ENCODE data around the gene HHAT.

DNA sequence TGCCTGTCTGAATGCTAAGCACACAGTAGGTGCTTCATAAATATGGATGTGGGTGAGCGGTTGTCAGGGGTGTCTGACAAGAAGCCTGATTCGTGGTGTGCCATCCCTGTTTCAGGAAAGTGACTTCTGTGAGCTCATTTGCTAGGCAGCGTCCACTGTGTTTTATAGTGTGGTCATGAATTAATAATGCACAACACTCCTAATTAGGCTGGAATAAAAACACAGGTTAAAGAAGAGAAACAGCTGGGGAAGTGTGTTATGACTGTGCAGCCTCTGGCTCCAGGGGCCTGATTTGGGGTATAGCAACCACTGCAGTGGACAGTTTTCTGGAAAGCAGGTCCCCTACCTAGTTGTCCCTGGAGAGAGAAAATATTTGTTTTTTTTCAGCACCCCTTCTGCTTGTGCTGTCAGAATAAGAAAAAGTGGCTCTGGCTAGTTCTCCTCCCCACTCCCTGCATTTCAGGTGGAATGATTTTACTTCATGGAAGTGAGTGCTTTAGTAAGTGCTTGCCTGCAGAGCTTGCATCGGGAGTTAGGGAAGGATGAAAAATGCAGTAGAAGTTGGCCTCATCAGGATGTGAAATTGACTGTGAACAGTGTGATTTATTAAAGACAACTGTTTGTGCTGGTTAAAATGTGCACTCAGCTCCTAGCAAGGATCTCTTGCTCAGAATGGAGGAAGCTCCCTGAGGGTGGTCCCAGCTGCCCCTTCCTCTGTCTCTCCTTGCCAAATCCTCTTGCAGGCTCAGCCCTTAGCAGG is 333.8 kb downstream of the HHAT start:
- TF ChIP-seq POLR2AphosphoS5 (IDR thresholded peaks at IDR 0.05) (no peak), POLR2A (IDR thresholded peaks at IDR 0.05) (no peak)
- TF ChIP-seq, protein P1, sequence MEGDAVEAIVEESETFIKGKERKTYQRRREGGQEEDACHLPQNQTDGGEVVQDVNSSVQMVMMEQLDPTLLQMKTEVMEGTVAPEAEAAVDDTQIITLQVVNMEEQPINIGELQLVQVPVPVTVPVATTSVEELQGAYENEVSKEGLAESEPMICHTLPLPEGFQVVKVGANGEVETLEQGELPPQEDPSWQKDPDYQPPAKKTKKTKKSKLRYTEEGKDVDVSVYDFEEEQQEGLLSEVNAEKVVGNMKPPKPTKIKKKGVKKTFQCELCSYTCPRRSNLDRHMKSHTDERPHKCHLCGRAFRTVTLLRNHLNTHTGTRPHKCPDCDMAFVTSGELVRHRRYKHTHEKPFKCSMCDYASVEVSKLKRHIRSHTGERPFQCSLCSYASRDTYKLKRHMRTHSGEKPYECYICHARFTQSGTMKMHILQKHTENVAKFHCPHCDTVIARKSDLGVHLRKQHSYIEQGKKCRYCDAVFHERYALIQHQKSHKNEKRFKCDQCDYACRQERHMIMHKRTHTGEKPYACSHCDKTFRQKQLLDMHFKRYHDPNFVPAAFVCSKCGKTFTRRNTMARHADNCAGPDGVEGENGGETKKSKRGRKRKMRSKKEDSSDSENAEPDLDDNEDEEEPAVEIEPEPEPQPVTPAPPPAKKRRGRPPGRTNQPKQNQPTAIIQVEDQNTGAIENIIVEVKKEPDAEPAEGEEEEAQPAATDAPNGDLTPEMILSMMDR (IDR thresholded peaks at IDR 0.05) = no peak

Data from stomach (tissue), 4 donors.